Spleen (tissue), 7 donors: ENCODE measurements around the gene PRSS1.

Experiments used
- CTCF ChIP-seq, 11 experiments: fragments of 200-600 bp in 7 of 11; fragments of 450-650 bp in 4 of 11; sonication (generic) in 4 of 11; IDR thresholded peaks in 8 of 11; conservative IDR thresholded peaks in 3 of 11; 1 replicate in 7 of 11; 2 replicates in 4 of 11; pipeline versions ENCODE4 v1.4.0 to v1.8.0; 2016 to 2021; ENCODE audit warnings: antibody characterized with exemption in 11 of 11, inconsistent platforms in 4 of 11, mild to moderate bottlenecking in 1 of 11
- POLR2A ChIP-seq, 3 donors: fragments of 450-650 bp; IDR thresholded peaks; one replicate each; pipeline ENCODE4 v1.5.1; 2017; ENCODE audit warnings: antibody characterized with exemption in 3 of 3, mild to moderate bottlenecking in 1 of 3
- donor health status: DM: no; HTN: no; CAD: no; lungs with moderate emphysema.
- donor health status: DM: no; HTN: no; CAD: no.
- donor health status: DM: no; HTN: no; CAD: no.

- TF ChIP-seq POLR2A (IDR thresholded peaks at IDR 0.05) (no peak), CTCF (IDR thresholded peaks at IDR 0.05 in 8 of 11, conservative IDR thresholded peaks at IDR 0.05 in 3 of 11) (no peak)
Measured at GRCh38 chr7:142759433-142759832, 10.2 kb downstream of the PRSS1 start.
